Upper lobe of left lung (tissue), 6 donors: ENCODE results near the gene DOCK1. TPM values are rescaled to one million over a fixed set of nuclear protein-coding genes. Genes with fewer than 3 reads are reported as not detected.

Experiments
- ATAC-seq, 2 donors: fragments of 200-7000 bp; cut with Tn5 transposase; one replicate each; pipeline ENCODE4 v1.9.1; 2022; ENCODE audit warnings: mild to moderate bottlenecking in 2 of 2, moderate library complexity in 2 of 2; ENCODE audit not compliant: low FRiP score in 2 of 2
- DNase-seq, 2 donors: peaks; one replicate each; pipeline ENCODE4 v3.0.0-alpha.2; 2019 to 2020
- H3K27ac ChIP-seq, 4 donors: fragments of 200-600 bp; sonication (generic); one replicate each; pipeline ENCODE4 v1.5.1; 2016 to 2019
- H3K27me3 ChIP-seq, 4 donors: fragments of 200-600 bp; sonication (generic); one replicate each; pipeline ENCODE4 v1.5.1; 2017 to 2019
- H3K36me3 ChIP-seq, 4 donors: fragments of 200-600 bp; sonication (generic); one replicate each; pipeline ENCODE4 v1.5.1; 2016 to 2019
- H3K4me1 ChIP-seq, 4 donors: fragments of 200-600 bp; sonication (generic); one replicate each; pipeline ENCODE4 v1.5.1; 2018 to 2019
- H3K4me3 ChIP-seq, 4 donors: fragments of 200-600 bp; sonication (generic); one replicate each; pipeline ENCODE4 v1.5.1; 2017 to 2019; ENCODE audit warnings: mild to moderate bottlenecking in 2 of 4, moderate library complexity in 1 of 4
- H3K9me3 ChIP-seq, 4 donors: fragments of 200-600 bp; sonication (generic); one replicate each; pipeline ENCODE4 v1.5.1; 2018 to 2019
- CTCF ChIP-seq, 6 experiments: fragments of 450-650 bp in 4 of 6; fragments of 200-600 bp in 2 of 6; sonication (generic) in 2 of 6; IDR thresholded peaks; one replicate each; pipeline ENCODE4 v1.5.1; 2016 to 2019; ENCODE audit warnings: antibody characterized with exemption in 6 of 6
- EP300 ChIP-seq, 4 donors: sonication (generic); formaldehyde crosslinking; IDR thresholded peaks; one replicate each; pipeline ENCODE4 v1.5.1; 2017; ENCODE audit warnings: antibody characterized with exemption in 4 of 4, control low read depth in 2 of 4
- POLR2A ChIP-seq, 4 donors: fragments of 450-650 bp; IDR thresholded peaks; one replicate each; pipeline ENCODE4 v1.5.1; 2016 to 2017; ENCODE audit warnings: antibody characterized with exemption in 4 of 4, mild to moderate bottlenecking in 2 of 4
- POLR2AphosphoS5 ChIP-seq, 2 donors: sonication (generic); formaldehyde crosslinking; IDR thresholded peaks; one replicate each; pipeline ENCODE4 v1.5.1; 2017; ENCODE audit warnings: antibody characterized with exemption in 2 of 2
- WGBS, 2 donors: methylation state at CpG; one replicate each; pipeline ENCODE4 v1.1.5; 2017 to 2018; 5-methylcytosine and 5-hydroxymethylcytosine counted together
- total RNA-seq, 6 donors: library from RNA; depleted of rRNA in 4 of 6; stranded (reverse); fragments of >200 nt in 4 of 6; gene quantifications; one replicate each; pipeline versions ENCODE4 v1.1.0 to v1.2.1, GENCODE V29; 2016 to 2021
- donor health status: DM: no; HTN: no; CAD: no; lungs with moderate emphysema.
- donor health status: DM: no; HTN: yes; CAD: no; lungs with severe emphysema.

Gene DOCK1
- total RNA-seq, 6 donors from 2014 or later, result 37.5 to 63.9 (median 45.8) TPM

- DNase-seq (peak in 1 of 2 donors; percentile 59), ATAC-seq (peak in 1 of 2 donors; percentile 8)
- H3K27ac ChIP-seq, result no peak overlapping the region
- 89 to 95% methylated on average over 19 to 23 of the region's 23 CpGs for WGBS, 2 donors
- no peaks in the 10 kb centered on the region for H3K9me3 ChIP-seq
- H3K27me3 ChIP-seq, result no peaks in the 10 kb centered on the region
- no peak for TF ChIP-seq POLR2AphosphoS5 (IDR thresholded peaks at IDR 0.05)
- H3K36me3 ChIP-seq, result peaks cover 0 to 29% (median 11%) of the 10 kb centered on the region in 4 donors
- H3K4me1 ChIP-seq, result no peaks in the 10 kb centered on the region
- no peak overlapping the region for H3K4me3 ChIP-seq
Observed at GRCh38 chr10:127347202-127347959, 442.2 kb downstream of the DOCK1 start.

- no peak for ATAC-seq
- no peak for DNase-seq
- Histone ChIP-seq H3K36me3 (peaks cover 0 to 17% (median 7%) of the 10 kb centered on the region in 4 donors), H3K4me3 (no peak overlapping the region), H3K9me3 (no peaks in the 10 kb centered on the region), H3K27me3 (no peaks in the 10 kb centered on the region), H3K27ac (no peak overlapping the region), H3K4me1 (no peaks in the 10 kb centered on the region)
- TF ChIP-seq EP300 (IDR thresholded peaks at IDR 0.05), result no peak
- no peak for TF ChIP-seq POLR2AphosphoS5 (IDR thresholded peaks at IDR 0.05)
- no peak for TF ChIP-seq POLR2A (IDR thresholded peaks at IDR 0.05)
- no peak for TF ChIP-seq CTCF (IDR thresholded peaks at IDR 0.05)
- 98 to 99% methylated on average over 3 of the region's 3 CpGs for WGBS, 2 donors
Observed at GRCh38 chr10:127349737-127350136, 444.5 kb downstream of the DOCK1 start.

GRCh38 chr10:127351542-127351941 lies 446.3 kb downstream of the DOCK1 start:
- Histone ChIP-seq H3K4me1 (no peaks in the 10 kb centered on the region), H3K27ac (no peak overlapping the region), H3K4me3 (no peak overlapping the region), H3K36me3 (peaks cover 0 to 9% (median 3%) of the 10 kb centered on the region in 4 donors), H3K9me3 (no peaks in the 10 kb centered on the region), H3K27me3 (no peaks in the 10 kb centered on the region)
- 89 to 98% methylated on average over 4 of the region's 4 CpGs for WGBS, 2 donors
- no peak for TF ChIP-seq POLR2AphosphoS5 (IDR thresholded peaks at IDR 0.05)
- no peak for TF ChIP-seq POLR2A (IDR thresholded peaks at IDR 0.05)
- no peak for TF ChIP-seq EP300 (IDR thresholded peaks at IDR 0.05)
- no peak for TF ChIP-seq CTCF (IDR thresholded peaks at IDR 0.05)
- ATAC-seq, result no peak
- no peak for DNase-seq

DNA sequence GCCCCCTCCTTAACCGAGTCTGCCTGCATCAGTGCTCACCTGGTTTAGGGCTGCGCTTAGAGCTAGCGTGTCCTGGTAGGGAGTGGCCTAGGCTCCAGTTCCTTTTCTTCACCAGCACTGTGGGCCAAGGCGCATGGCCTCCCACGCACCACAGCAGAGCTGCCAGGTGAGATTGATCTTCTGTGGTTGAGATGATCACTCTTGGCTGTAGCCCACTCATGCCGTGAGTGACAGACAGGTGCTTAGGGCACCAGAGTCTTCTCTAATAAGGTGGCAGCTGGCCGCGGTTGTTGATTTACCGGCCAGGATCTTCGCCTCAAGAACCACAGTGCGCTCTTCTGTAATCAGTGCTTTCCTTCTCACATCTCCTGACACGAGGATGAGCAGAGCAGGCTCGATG lies 448.3 kb downstream of the DOCK1 start:
- Histone ChIP-seq H3K9me3 (no peaks in the 10 kb centered on the region), H3K27ac (no peak overlapping the region), H3K36me3 (peaks cover 0 to 9% (median 3%) of the 10 kb centered on the region in 4 donors), H3K27me3 (no peaks in the 10 kb centered on the region), H3K4me3 (no peak overlapping the region), H3K4me1 (no peaks in the 10 kb centered on the region)
- ATAC-seq (no peak), DNase-seq (no peak)
- 87 to 92% methylated on average over 12 to 13 of the region's 13 CpGs for WGBS, 2 donors
- no peak for TF ChIP-seq CTCF (IDR thresholded peaks at IDR 0.05)
- TF ChIP-seq POLR2AphosphoS5 (IDR thresholded peaks at IDR 0.05), result no peak
- no peak for TF ChIP-seq POLR2A (IDR thresholded peaks at IDR 0.05)
- TF ChIP-seq EP300 (IDR thresholded peaks at IDR 0.05), result no peak

DNA sequence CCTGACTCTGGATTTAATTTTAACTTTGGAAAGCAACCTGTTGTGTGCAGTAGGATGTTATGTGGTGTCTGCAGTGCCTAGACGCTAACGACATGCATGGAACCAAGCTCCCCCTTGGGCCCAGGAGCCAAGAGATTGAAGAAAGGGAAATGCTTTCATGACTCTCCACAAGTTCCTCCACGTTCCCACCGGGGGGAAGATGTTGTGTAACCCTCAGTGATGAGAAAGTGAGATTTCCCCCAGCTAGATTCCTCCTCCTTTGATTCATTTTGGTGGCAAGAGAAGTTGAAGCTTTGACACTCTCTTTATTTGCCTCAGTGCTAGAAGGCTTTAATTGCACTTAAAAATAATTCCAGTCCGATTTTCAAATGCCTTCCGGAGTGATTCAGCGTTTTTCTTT lies 449.0 kb downstream of the DOCK1 start:
- H3K4me3 ChIP-seq, result no peak overlapping the region
- no peaks in the 10 kb centered on the region for H3K27me3 ChIP-seq
- WGBS, 2 donors, result 66 to 72% methylated on average over 7 of the region's 7 CpGs
- ATAC-seq, result no peak
- no peaks in the 10 kb centered on the region for H3K4me1 ChIP-seq
- no peak overlapping the region for H3K27ac ChIP-seq
- no peaks in the 10 kb centered on the region for H3K9me3 ChIP-seq
- DNase-seq, result no peak
- peaks cover 0 to 9% (median 3%) of the 10 kb centered on the region in 4 donors for H3K36me3 ChIP-seq
- no peak for TF ChIP-seq POLR2AphosphoS5 (IDR thresholded peaks at IDR 0.05)
- no peak for TF ChIP-seq EP300 (IDR thresholded peaks at IDR 0.05)

DNA sequence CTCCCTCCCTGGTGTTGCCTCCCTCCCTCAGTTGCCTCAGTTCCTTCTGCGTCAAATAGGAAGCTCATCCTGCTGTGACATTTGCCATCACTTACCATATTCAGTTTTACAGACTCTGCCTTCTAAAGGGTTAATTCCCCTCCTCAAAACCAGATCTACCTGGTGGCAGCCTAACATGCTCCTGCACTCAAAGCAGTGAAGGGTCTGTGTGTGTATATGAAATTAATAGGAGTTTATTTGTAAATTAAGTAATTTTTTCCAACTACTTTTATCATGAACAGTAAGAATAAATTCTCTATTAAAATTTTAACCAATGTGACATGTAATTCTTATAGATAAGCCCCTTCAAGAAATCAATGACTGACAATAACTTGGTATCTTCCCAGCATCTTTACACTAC lies 449.8 kb downstream of the DOCK1 start:
- H3K36me3 ChIP-seq, result peaks cover 0 to 9% (median 3%) of the 10 kb centered on the region in 4 donors
- ATAC-seq, result no peak
- H3K9me3 ChIP-seq, result no peaks in the 10 kb centered on the region
- no peak overlapping the region for H3K4me3 ChIP-seq
- H3K27me3 ChIP-seq, result no peaks in the 10 kb centered on the region
- 89 to 94% methylated on average over 1 of the region's 1 CpG for WGBS, 2 donors
- no peaks in the 10 kb centered on the region for H3K4me1 ChIP-seq
- no peak for DNase-seq
- TF ChIP-seq POLR2AphosphoS5 (IDR thresholded peaks at IDR 0.05), result no peak
- TF ChIP-seq EP300 (IDR thresholded peaks at IDR 0.05), result no peak
- TF ChIP-seq POLR2A (IDR thresholded peaks at IDR 0.05), result no peak
- no peak for TF ChIP-seq CTCF (IDR thresholded peaks at IDR 0.05)
- no peak overlapping the region for H3K27ac ChIP-seq
